Suprapubic skin (tissue), 4 donors: ENCODE data around the gene NUDT21. TPM values are rescaled to one million over a fixed set of nuclear protein-coding genes. Genes with fewer than 3 reads are reported as not detected.

Source experiments
- DNase-seq, 2 donors: peaks; one replicate each; pipeline ENCODE4 v3.0.0-alpha.2; 2019; ENCODE audit warnings: low spot score in 2 of 2
- H3K27ac ChIP-seq: fragments of 200-600 bp; sonication (generic); one replicate; pipeline ENCODE4 v1.5.1; 2019
- H3K27me3 ChIP-seq: fragments of 200-600 bp; sonication (generic); one replicate; pipeline ENCODE4 v1.5.1; 2019
- H3K36me3 ChIP-seq: fragments of 200-600 bp; sonication (generic); one replicate; pipeline ENCODE4 v1.5.1; 2019
- H3K4me1 ChIP-seq: fragments of 200-600 bp; sonication (generic); one replicate; pipeline ENCODE4 v1.5.1; 2019
- H3K4me3 ChIP-seq: fragments of 200-600 bp; sonication (generic); one replicate; pipeline ENCODE4 v1.5.1; 2019; ENCODE audit warnings: mild to moderate bottlenecking
- H3K9me3 ChIP-seq: fragments of 200-600 bp; sonication (generic); one replicate; pipeline ENCODE4 v1.5.1; 2019
- EP300 ChIP-seq: sonication (generic); formaldehyde crosslinking; IDR thresholded peaks from one replicate; pipeline ENCODE4 v1.6.1; 2017; ENCODE audit warnings: antibody characterized with exemption
- POLR2A ChIP-seq, 2 donors: fragments of 450-650 bp; IDR thresholded peaks; one replicate each; pipeline ENCODE4 v1.6.1; 2017; ENCODE audit warnings: antibody characterized with exemption in 2 of 2, mild to moderate bottlenecking in 2 of 2, moderate library complexity in 2 of 2
- POLR2AphosphoS5 ChIP-seq, 3 donors: sonication (generic); formaldehyde crosslinking; IDR thresholded peaks; one replicate each; pipeline ENCODE4 v1.6.1; 2017; ENCODE audit warnings: antibody characterized with exemption in 3 of 3
- WGBS: methylation state at CpG from one replicate; pipeline ENCODE4 v1.1.5; 2018; 5-methylcytosine and 5-hydroxymethylcytosine counted together
- total RNA-seq, 4 donors: library from RNA; depleted of rRNA; stranded (reverse); fragments of >200 nt; gene quantifications; one replicate each; pipeline ENCODE4 v1.1.0, GENCODE V29; 2016
- TF ChIP-seq, protein P1 (sequence below), 2 donors: fragments of 200-600 bp in 1 of 2; fragments of 450-650 bp in 1 of 2; sonication (generic) in 1 of 2; IDR thresholded peaks; one replicate each; pipeline ENCODE4 v1.5.1; 2016 to 2019; ENCODE audit warnings: antibody characterized with exemption in 2 of 2, mild to moderate bottlenecking in 1 of 2, moderate library complexity in 1 of 2

Gene NUDT21
- total RNA-seq, 4 donors from 2014 or later, result 36.9 to 49.8 (median 39.9) TPM

DNA sequence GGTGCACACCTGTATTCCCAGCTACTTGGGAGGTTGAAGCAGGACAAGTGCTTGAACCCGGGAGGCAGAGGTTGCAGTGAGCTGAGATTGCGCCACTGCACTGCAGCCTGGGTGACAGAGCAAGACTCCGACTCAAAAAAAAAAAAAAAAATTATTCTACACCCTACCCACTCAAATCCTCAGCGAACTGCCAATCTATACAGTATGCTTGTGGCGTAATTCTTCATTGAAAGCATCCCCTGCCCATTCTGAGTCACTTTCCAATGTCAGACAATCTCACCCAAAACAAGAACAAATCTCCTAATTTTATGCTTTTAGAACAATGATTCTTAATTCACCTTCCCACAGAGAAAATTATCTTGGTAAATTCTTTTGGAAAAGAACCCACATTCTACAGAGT, 37.8 kb downstream of the NUDT21 start:
- peaks cover 6% of the 10 kb centered on the region for H3K4me1 ChIP-seq

DNA sequence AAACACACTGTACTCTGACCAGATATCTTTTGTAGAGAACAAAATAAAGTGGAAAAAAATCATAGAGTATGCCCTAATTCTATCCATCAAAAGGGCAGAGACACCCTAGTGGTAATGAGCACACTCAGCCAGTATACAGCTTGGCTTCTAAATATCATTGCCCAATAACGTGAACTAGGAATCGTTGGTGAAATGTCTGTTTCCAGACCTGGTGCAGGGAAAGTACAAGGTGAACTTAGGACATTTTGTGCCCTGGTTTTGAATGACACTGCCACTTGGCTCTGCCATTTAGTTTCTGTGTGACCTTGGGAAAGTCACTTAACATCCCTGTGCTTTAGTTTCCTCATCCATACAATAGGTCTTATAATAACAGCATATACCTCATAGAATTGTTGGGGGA, 39.5 kb downstream of the NUDT21 start:
- Histone ChIP-seq H3K27ac (no peak overlapping the region), H3K9me3 (no peaks in the 10 kb centered on the region), H3K4me3 (no peak overlapping the region), H3K36me3 (peaks cover 41% of the 10 kb centered on the region), H3K4me1 (peaks cover 6% of the 10 kb centered on the region), H3K27me3 (no peaks in the 10 kb centered on the region)
- DNase-seq, result no peak
- TF ChIP-seq, protein P1, sequence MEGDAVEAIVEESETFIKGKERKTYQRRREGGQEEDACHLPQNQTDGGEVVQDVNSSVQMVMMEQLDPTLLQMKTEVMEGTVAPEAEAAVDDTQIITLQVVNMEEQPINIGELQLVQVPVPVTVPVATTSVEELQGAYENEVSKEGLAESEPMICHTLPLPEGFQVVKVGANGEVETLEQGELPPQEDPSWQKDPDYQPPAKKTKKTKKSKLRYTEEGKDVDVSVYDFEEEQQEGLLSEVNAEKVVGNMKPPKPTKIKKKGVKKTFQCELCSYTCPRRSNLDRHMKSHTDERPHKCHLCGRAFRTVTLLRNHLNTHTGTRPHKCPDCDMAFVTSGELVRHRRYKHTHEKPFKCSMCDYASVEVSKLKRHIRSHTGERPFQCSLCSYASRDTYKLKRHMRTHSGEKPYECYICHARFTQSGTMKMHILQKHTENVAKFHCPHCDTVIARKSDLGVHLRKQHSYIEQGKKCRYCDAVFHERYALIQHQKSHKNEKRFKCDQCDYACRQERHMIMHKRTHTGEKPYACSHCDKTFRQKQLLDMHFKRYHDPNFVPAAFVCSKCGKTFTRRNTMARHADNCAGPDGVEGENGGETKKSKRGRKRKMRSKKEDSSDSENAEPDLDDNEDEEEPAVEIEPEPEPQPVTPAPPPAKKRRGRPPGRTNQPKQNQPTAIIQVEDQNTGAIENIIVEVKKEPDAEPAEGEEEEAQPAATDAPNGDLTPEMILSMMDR (IDR thresholded peaks at IDR 0.05), result no peak
- TF ChIP-seq POLR2AphosphoS5 (IDR thresholded peaks at IDR 0.05) (no peak), POLR2A (IDR thresholded peaks at IDR 0.05) (no peak), EP300 (no peak)
- WGBS, result 98% methylated on average over 2 of the region's 2 CpGs

More for the DNA sequence above, 37.8 kb downstream of the NUDT21 start:
- no peak for TF ChIP-seq POLR2AphosphoS5 (IDR thresholded peaks at IDR 0.05)
- TF ChIP-seq POLR2A (IDR thresholded peaks at IDR 0.05), result no peak
- TF ChIP-seq EP300, result no peak
- TF ChIP-seq, protein P1 (IDR thresholded peaks at IDR 0.05), result no peak
- 69% methylated on average over 5 of the region's 5 CpGs for WGBS
- Histone ChIP-seq H3K4me3 (no peak overlapping the region), H3K27ac (no peak overlapping the region), H3K9me3 (no peaks in the 10 kb centered on the region), H3K36me3 (peaks cover 30% of the 10 kb centered on the region), H3K27me3 (no peaks in the 10 kb centered on the region)
- DNase-seq, result no peak

DNA sequence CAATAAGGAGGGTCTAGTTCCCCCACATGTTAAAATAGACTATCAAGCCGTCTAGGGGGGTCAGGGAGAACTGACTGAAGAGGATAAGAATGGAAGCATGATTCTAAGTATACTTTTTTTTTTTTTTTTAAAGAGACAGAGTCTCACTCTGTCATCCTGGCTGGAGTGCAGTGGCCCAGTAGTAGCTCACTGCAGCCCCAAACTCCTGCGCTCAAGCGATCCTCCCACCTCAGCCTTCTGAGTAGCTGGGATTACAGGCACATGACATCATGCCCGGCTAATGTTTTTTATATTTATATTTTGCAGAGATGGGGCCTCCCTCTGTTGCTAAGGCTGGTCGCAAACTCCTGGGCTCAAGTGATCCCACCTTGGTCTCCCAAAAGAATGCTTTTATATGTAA, 40.0 kb downstream of the NUDT21 start:
- TF ChIP-seq, protein P1 (IDR thresholded peaks at IDR 0.05), result no peak
- TF ChIP-seq EP300 (no peak), POLR2A (IDR thresholded peaks at IDR 0.05) (no peak), POLR2AphosphoS5 (IDR thresholded peaks at IDR 0.05) (no peak)
- 91% methylated on average over 5 of the region's 5 CpGs for WGBS
- Histone ChIP-seq H3K4me3 (no peak overlapping the region), H3K9me3 (no peaks in the 10 kb centered on the region), H3K27ac (no peak overlapping the region), H3K36me3 (peaks cover 41% of the 10 kb centered on the region), H3K4me1 (peaks cover 6% of the 10 kb centered on the region), H3K27me3 (no peaks in the 10 kb centered on the region)
- DNase-seq, result no peak

DNA sequence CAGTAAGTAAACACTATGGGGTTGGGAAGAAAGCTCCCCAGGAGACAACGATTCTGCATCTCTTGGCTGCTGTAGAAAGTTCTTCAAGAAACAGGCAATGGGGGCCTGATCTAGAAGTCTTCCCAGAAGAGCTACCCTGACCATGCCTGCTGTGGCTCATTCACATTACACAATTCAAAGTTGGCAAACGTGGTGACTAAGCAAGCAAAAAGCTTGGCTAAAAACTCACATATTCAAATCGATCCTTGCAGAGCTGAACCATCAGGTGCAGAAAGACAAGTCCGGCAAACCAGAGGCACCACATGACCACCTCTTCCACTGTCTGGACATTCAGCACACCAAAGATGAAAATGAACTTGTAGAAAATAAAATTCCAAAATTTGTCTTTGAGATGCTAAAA, 41.9 kb downstream of the NUDT21 start:
- H3K4me1 ChIP-seq, result no peaks in the 10 kb centered on the region
- WGBS, result 61% methylated on average over 4 of the region's 4 CpGs
- H3K4me3 ChIP-seq, result no peak overlapping the region
- H3K9me3 ChIP-seq, result no peaks in the 10 kb centered on the region
- H3K36me3 ChIP-seq, result peaks cover 56% of the 10 kb centered on the region
- TF ChIP-seq EP300 (no peak), POLR2AphosphoS5 (IDR thresholded peaks at IDR 0.05) (no peak), POLR2A (IDR thresholded peaks at IDR 0.05) (no peak)
- TF ChIP-seq, protein P1 (IDR thresholded peaks at IDR 0.05), result no peak
- DNase-seq, result no peak
- no peak overlapping the region for H3K27ac ChIP-seq
- no peaks in the 10 kb centered on the region for H3K27me3 ChIP-seq

DNA sequence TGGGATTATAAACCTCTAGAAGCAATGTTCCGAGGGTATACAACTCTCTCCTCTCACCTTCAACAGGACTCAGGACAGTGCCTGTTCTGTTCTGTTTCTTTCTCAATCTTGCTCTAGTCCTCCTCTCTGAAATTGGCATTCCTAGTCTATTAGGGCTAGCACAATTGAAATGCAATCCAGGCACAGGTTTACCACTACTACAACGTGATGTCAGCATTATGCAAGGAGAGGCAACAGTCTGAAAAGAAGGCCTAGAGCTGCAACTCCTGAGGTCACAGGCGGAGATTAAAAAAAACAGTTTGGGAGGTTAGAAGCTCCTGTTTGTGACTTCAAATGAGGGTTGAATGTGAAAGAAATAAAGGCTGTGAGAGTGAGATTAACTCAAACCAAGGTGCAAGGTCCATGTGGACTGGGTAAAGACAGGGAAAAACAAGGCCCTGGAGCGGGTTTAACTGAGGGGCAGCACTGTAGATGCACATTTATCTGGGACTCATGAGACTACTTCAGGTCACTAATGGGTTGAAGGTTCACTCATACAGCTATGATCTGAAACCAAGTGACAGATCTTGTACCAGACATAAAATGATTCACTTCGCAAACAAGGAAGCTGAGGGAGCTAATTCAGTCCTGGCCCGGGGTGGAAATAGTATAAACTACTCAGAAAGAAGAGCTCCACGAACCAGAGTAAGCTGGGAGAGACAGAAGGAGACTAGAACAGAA, 42.6 kb downstream of the NUDT21 start:
- H3K36me3 ChIP-seq, result peaks cover 62% of the 10 kb centered on the region

More for the DNA sequence above, 42.6 kb downstream of the NUDT21 start:
- 76% methylated on average over 7 of the region's 7 CpGs for WGBS
- Histone ChIP-seq H3K27me3 (no peaks in the 10 kb centered on the region), H3K9me3 (no peaks in the 10 kb centered on the region), H3K4me1 (no peaks in the 10 kb centered on the region), H3K27ac (no peak overlapping the region), H3K4me3 (no peak overlapping the region)
- no peak for DNase-seq
- no peak for TF ChIP-seq POLR2A (IDR thresholded peaks at IDR 0.05)
- TF ChIP-seq EP300, result no peak
- TF ChIP-seq, protein P1 (IDR thresholded peaks at IDR 0.05), result no peak
- no peak for TF ChIP-seq POLR2AphosphoS5 (IDR thresholded peaks at IDR 0.05)
